ENCODE measurements around the gene SRPK2.
"Not testable (repeated sequence)": the region's sequence is repeated elsewhere in the genome, so short reads cannot be mapped to it uniquely, and the experiment has no call there.

Gene SRPK2

GRCh38 chr7:105365541-105366534 is 22.9 kb downstream of the SRPK2 start:
- H3K79me2 ChIP-seq (ENCODE audit: insufficient read depth, low read length): no peaks in the 10 kb centered on the region
- H3K4me1 ChIP-seq (ENCODE audit: insufficient read depth, low read length, severe bottlenecking): no peaks in the 10 kb centered on the region
- no peak overlapping the region for H2AFZ ChIP-seq (ENCODE audit: low read length)
- no peak overlapping the region for H3K27ac ChIP-seq (ENCODE audit: low read depth, low read length, poor library complexity, severe bottlenecking)
- H4K20me1 ChIP-seq (ENCODE audit: insufficient read depth, low read length): no peaks in the 10 kb centered on the region
- H3K9me3 ChIP-seq (ENCODE audit: low read length): no peaks in the 10 kb centered on the region
- H3K9me2 ChIP-seq (ENCODE audit: low read depth, low read length): no peaks in the 10 kb centered on the region
- H3K36me3 ChIP-seq (ENCODE audit: insufficient read depth, low read length): no peaks in the 10 kb centered on the region
- H3K4me3 ChIP-seq (ENCODE audit: low read depth, low read length, poor library complexity, severe bottlenecking): no peak overlapping the region
- no peaks in the 10 kb centered on the region for H3K27me3 ChIP-seq (ENCODE audit: insufficient read depth, low read length)
- no peaks in the 10 kb centered on the region for H3F3A ChIP-seq (ENCODE audit: insufficient read depth, low read length)
- TF ChIP-seq CTCF (IDR thresholded peaks at IDR 0.05; ENCODE audit: low read length) (no peak), EZH2 (IDR thresholded peaks at IDR 0.05; ENCODE audit: borderline replicate concordance, low read length) (no peak)
- H3K4me2 ChIP-seq (ENCODE audit: low read length): no peak overlapping the region
- no peak overlapping the region for H3K9ac ChIP-seq (ENCODE audit: low read length)

GRCh38 chr7:105364684-105365083 is 24.0 kb downstream of the SRPK2 start:
- Histone ChIP-seq H3K27me3 (ENCODE audit: insufficient read depth, low read length) (no peaks in the 10 kb centered on the region), H3F3A (ENCODE audit: insufficient read depth, low read length) (no peaks in the 10 kb centered on the region), H3K9ac (ENCODE audit: low read length) (no peak overlapping the region), H3K36me3 (ENCODE audit: insufficient read depth, low read length) (no peaks in the 10 kb centered on the region), H3K27ac (ENCODE audit: low read depth, low read length, poor library complexity, severe bottlenecking) (no peak overlapping the region), H3K9me2 (ENCODE audit: low read depth, low read length) (no peaks in the 10 kb centered on the region), H2AFZ (ENCODE audit: low read length) (no peak overlapping the region), H3K79me2 (ENCODE audit: insufficient read depth, low read length) (no peaks in the 10 kb centered on the region), H3K9me3 (ENCODE audit: low read length) (no peaks in the 10 kb centered on the region), H3K4me3 (ENCODE audit: low read depth, low read length, poor library complexity, severe bottlenecking) (no peak overlapping the region), H3K4me1 (ENCODE audit: insufficient read depth, low read length, severe bottlenecking) (no peaks in the 10 kb centered on the region), H4K20me1 (ENCODE audit: insufficient read depth, low read length) (no peaks in the 10 kb centered on the region), H3K4me2 (ENCODE audit: low read length) (no peak overlapping the region)
- TF ChIP-seq CTCF (IDR thresholded peaks at IDR 0.05; ENCODE audit: low read length): no peak
- no peak for TF ChIP-seq EZH2 (IDR thresholded peaks at IDR 0.05; ENCODE audit: borderline replicate concordance, low read length)

GRCh38 chr7:105363657-105364056 is 25.1 kb downstream of the SRPK2 start:
- H3K27ac ChIP-seq (ENCODE audit: low read depth, low read length, poor library complexity, severe bottlenecking): not testable (repeated sequence)

GRCh38 chr7:105362685-105363084 is 26.0 kb downstream of the SRPK2 start:
- not testable (repeated sequence) for H3K9me3 ChIP-seq (ENCODE audit: low read length); H3K36me3 ChIP-seq (ENCODE audit: insufficient read depth, low read length); H2AFZ ChIP-seq (ENCODE audit: low read length); H4K20me1 ChIP-seq (ENCODE audit: insufficient read depth, low read length); H3K4me1 ChIP-seq (ENCODE audit: insufficient read depth, low read length, severe bottlenecking); H3K4me3 ChIP-seq (ENCODE audit: low read depth, low read length, poor library complexity, severe bottlenecking); H3K27me3 ChIP-seq (ENCODE audit: insufficient read depth, low read length); H3K4me2 ChIP-seq (ENCODE audit: low read length); H3K9ac ChIP-seq (ENCODE audit: low read length); H3K79me2 ChIP-seq (ENCODE audit: insufficient read depth, low read length); H3K9me2 ChIP-seq (ENCODE audit: low read depth, low read length); H3F3A ChIP-seq (ENCODE audit: insufficient read depth, low read length); H3K27ac ChIP-seq (ENCODE audit: low read depth, low read length, poor library complexity, severe bottlenecking)

More at GRCh38 chr7:105363657-105364056, 25.1 kb downstream of the SRPK2 start:
- not testable (repeated sequence) for H3K4me3 ChIP-seq (ENCODE audit: low read depth, low read length, poor library complexity, severe bottlenecking); H3K9ac ChIP-seq (ENCODE audit: low read length); H4K20me1 ChIP-seq (ENCODE audit: insufficient read depth, low read length); H3K9me3 ChIP-seq (ENCODE audit: low read length); H3K4me1 ChIP-seq (ENCODE audit: insufficient read depth, low read length, severe bottlenecking); H3K4me2 ChIP-seq (ENCODE audit: low read length); H2AFZ ChIP-seq (ENCODE audit: low read length); H3K9me2 ChIP-seq (ENCODE audit: low read depth, low read length); H3K79me2 ChIP-seq (ENCODE audit: insufficient read depth, low read length); H3F3A ChIP-seq (ENCODE audit: insufficient read depth, low read length); H3K27me3 ChIP-seq (ENCODE audit: insufficient read depth, low read length); H3K36me3 ChIP-seq (ENCODE audit: insufficient read depth, low read length)

- not testable (repeated sequence) for H3K79me2 ChIP-seq (ENCODE audit: insufficient read depth, low read length); H2AFZ ChIP-seq (ENCODE audit: low read length); H3K9ac ChIP-seq (ENCODE audit: low read length); H4K20me1 ChIP-seq (ENCODE audit: insufficient read depth, low read length); H3K4me1 ChIP-seq (ENCODE audit: insufficient read depth, low read length, severe bottlenecking); H3K9me3 ChIP-seq (ENCODE audit: low read length); H3K4me3 ChIP-seq (ENCODE audit: low read depth, low read length, poor library complexity, severe bottlenecking); H3K36me3 ChIP-seq (ENCODE audit: insufficient read depth, low read length); H3F3A ChIP-seq (ENCODE audit: insufficient read depth, low read length); H3K9me2 ChIP-seq (ENCODE audit: low read depth, low read length); H3K27ac ChIP-seq (ENCODE audit: low read depth, low read length, poor library complexity, severe bottlenecking); H3K4me2 ChIP-seq (ENCODE audit: low read length); H3K27me3 ChIP-seq (ENCODE audit: insufficient read depth, low read length)
Observed at GRCh38 chr7:105361995-105362394, 26.7 kb downstream of the SRPK2 start.

GRCh38 chr7:105360149-105360548 is 28.6 kb downstream of the SRPK2 start:
- not testable (repeated sequence) for H3K79me2 ChIP-seq (ENCODE audit: insufficient read depth, low read length); H3K9me3 ChIP-seq (ENCODE audit: low read length)

More at GRCh38 chr7:105360149-105360548, 28.6 kb downstream of the SRPK2 start:
- not testable (repeated sequence) for H3K4me1 ChIP-seq (ENCODE audit: insufficient read depth, low read length, severe bottlenecking); H3F3A ChIP-seq (ENCODE audit: insufficient read depth, low read length); H3K36me3 ChIP-seq (ENCODE audit: insufficient read depth, low read length); H3K4me2 ChIP-seq (ENCODE audit: low read length); H3K9me2 ChIP-seq (ENCODE audit: low read depth, low read length); H2AFZ ChIP-seq (ENCODE audit: low read length); H3K27me3 ChIP-seq (ENCODE audit: insufficient read depth, low read length); H3K4me3 ChIP-seq (ENCODE audit: low read depth, low read length, poor library complexity, severe bottlenecking); H4K20me1 ChIP-seq (ENCODE audit: insufficient read depth, low read length); H3K27ac ChIP-seq (ENCODE audit: low read depth, low read length, poor library complexity, severe bottlenecking); H3K9ac ChIP-seq (ENCODE audit: low read length)

Measured in OCI-LY1 (cell line).